ENCODE data around the gene PMS2. TPM values are rescaled to one million over a fixed set of nuclear protein-coding genes. Genes with fewer than 3 reads are reported as not detected.

PMS2 gene
- total RNA-seq, 3 donors from 2014 or later = 13.0 to 16.5 (median 14.4) TPM

- TF ChIP-seq POLR2AphosphoS5 (IDR thresholded peaks at IDR 0.05) (no peak), POLR2A (IDR thresholded peaks at IDR 0.05) (no peak)
- TF ChIP-seq, protein P1, sequence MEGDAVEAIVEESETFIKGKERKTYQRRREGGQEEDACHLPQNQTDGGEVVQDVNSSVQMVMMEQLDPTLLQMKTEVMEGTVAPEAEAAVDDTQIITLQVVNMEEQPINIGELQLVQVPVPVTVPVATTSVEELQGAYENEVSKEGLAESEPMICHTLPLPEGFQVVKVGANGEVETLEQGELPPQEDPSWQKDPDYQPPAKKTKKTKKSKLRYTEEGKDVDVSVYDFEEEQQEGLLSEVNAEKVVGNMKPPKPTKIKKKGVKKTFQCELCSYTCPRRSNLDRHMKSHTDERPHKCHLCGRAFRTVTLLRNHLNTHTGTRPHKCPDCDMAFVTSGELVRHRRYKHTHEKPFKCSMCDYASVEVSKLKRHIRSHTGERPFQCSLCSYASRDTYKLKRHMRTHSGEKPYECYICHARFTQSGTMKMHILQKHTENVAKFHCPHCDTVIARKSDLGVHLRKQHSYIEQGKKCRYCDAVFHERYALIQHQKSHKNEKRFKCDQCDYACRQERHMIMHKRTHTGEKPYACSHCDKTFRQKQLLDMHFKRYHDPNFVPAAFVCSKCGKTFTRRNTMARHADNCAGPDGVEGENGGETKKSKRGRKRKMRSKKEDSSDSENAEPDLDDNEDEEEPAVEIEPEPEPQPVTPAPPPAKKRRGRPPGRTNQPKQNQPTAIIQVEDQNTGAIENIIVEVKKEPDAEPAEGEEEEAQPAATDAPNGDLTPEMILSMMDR (IDR thresholded peaks at IDR 0.05) = no peak
- no peaks in the 10 kb centered on the region for H3K4me1 ChIP-seq
- H3K4me3 ChIP-seq = peak overlapping the region; percentile 8 to 32 (median 27)
- peak overlapping the region; percentile 12 to 80 for H3K27ac ChIP-seq
- peaks cover 11% of the 10 kb centered on the region for H3K36me3 ChIP-seq
- H3K9me3 ChIP-seq = no peaks in the 10 kb centered on the region
- peak in 1 of 2 donors; percentile 26 for DNase-seq (ENCODE audit: low spot score in 2 of 2)
- no peaks in the 10 kb centered on the region for H3K27me3 ChIP-seq
- intact Hi-C loops (cut with DNase I; ENCODE audit: low total_unique reads) = no loop called here
Measured at GRCh38 chr7:6026011-6026819, 17.4 kb upstream of the PMS2 start.

DNA sequence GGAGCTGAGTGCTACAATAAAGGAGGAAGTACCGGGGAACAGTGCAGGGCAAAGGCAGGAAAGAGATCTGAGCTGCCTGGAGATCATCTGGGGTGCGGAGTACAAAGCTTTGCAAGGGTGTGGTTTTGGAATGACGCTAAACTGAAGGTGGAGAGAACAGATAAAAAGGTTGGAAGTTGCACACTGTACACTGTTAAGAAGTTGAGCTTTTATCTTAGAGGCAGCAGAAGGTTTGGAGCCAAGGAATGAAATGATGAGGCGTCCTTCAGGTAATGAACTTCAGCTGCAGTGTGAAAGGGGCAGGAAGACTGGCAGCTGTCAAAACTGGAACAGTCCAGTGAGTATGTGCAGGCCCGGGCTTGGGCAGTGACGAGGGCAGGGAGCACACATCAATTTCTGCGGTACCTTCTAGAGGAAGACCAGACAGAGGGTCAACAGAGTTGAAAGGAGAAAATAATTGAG, 15.2 kb upstream of the PMS2 start:
- H3K4me3 ChIP-seq = no peak overlapping the region
- TF ChIP-seq POLR2A (IDR thresholded peaks at IDR 0.05) (no peak), POLR2AphosphoS5 (IDR thresholded peaks at IDR 0.05) (no peak)
- TF ChIP-seq, protein P1 (IDR thresholded peaks at IDR 0.05) = no peak
- DNase-seq (ENCODE audit: low spot score in 2 of 2) = no peak
- H3K9me3 ChIP-seq = no peaks in the 10 kb centered on the region
- H3K27ac ChIP-seq = no peak overlapping the region
- H3K27me3 ChIP-seq = no peaks in the 10 kb centered on the region
- peaks cover 11% of the 10 kb centered on the region for H3K36me3 ChIP-seq
- intact Hi-C loops (cut with DNase I; ENCODE audit: low total_unique reads) = no loop called here
- H3K4me1 ChIP-seq = no peaks in the 10 kb centered on the region

DNA sequence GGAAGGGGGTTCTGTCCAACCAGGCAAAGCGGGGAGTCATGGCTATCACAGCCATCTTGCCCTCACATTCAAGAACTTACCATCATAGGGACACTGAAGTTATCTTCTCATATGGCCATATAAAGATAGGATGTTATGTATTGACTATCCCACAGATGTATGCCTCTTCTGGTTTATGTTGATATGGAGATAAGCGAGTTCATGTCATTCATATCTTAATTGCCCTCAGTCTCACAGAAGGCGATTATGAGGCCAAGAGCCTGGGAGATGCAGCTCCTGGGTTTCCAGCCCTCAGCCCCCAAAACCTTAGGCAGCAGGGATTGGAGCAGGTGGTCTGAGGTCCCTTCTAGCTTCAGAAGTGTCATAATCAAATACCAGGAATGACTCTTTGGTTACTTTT, 13.9 kb upstream of the PMS2 start:
- peaks cover 11% of the 10 kb centered on the region for H3K36me3 ChIP-seq
- no peak for TF ChIP-seq POLR2A (IDR thresholded peaks at IDR 0.05)
- TF ChIP-seq, protein P1 (IDR thresholded peaks at IDR 0.05) = no peak
- no peak for TF ChIP-seq POLR2AphosphoS5 (IDR thresholded peaks at IDR 0.05)

GRCh38 chr7:6020371-6021286, 11.8 kb upstream of the PMS2 start:
- DNase-seq (ENCODE audit: low spot score in 2 of 2) = no peak
- no peak overlapping the region for H3K4me3 ChIP-seq
- no peak overlapping the region for H3K27ac ChIP-seq
- no peaks in the 10 kb centered on the region for H3K9me3 ChIP-seq
- H3K36me3 ChIP-seq = peaks cover 9% of the 10 kb centered on the region
- H3K4me1 ChIP-seq = no peaks in the 10 kb centered on the region
- no peak for TF ChIP-seq POLR2AphosphoS5 (IDR thresholded peaks at IDR 0.05)
- TF ChIP-seq POLR2A (IDR thresholded peaks at IDR 0.05) = no peak
- TF ChIP-seq, protein P1 (IDR thresholded peaks at IDR 0.05) = no peak
- no peaks in the 10 kb centered on the region for H3K27me3 ChIP-seq
- intact Hi-C loops (cut with DNase I; ENCODE audit: low total_unique reads) = no loop called here

More for the DNA sequence above, 13.9 kb upstream of the PMS2 start:
- Histone ChIP-seq H3K27ac (no peak overlapping the region), H3K4me1 (no peaks in the 10 kb centered on the region), H3K4me3 (no peak overlapping the region), H3K9me3 (no peaks in the 10 kb centered on the region), H3K27me3 (no peaks in the 10 kb centered on the region)
- intact Hi-C loops (cut with DNase I; ENCODE audit: low total_unique reads) = no loop called here
- DNase-seq (ENCODE audit: low spot score in 2 of 2) = no peak

- Histone ChIP-seq H3K27me3 (no peaks in the 10 kb centered on the region), H3K9me3 (no peaks in the 10 kb centered on the region), H3K36me3 (no peaks in the 10 kb centered on the region), H3K4me3 (no peak overlapping the region), H3K4me1 (no peaks in the 10 kb centered on the region), H3K27ac (peak overlapping the region in 1 of 2 donors; percentile 23)
- no peak for DNase-seq (ENCODE audit: low spot score in 2 of 2)
- intact Hi-C loops (cut with DNase I; ENCODE audit: low total_unique reads) = no loop called here
- no peak for TF ChIP-seq POLR2AphosphoS5 (IDR thresholded peaks at IDR 0.05)
- TF ChIP-seq, protein P1 (IDR thresholded peaks at IDR 0.05) = no peak
- TF ChIP-seq POLR2A (IDR thresholded peaks at IDR 0.05) = no peak
Measured at GRCh38 chr7:6016653-6016966, 7.8 kb upstream of the PMS2 start.

Measured in breast epithelium (tissue), 4 donors.